GM23338 (cell line): ENCODE results near the gene EPB41L4A. TPM values are rescaled to one million over a fixed set of nuclear protein-coding genes. Genes with fewer than 3 reads are reported as not detected.

Experiments
- ATAC-seq: fragments of 200-7000 bp; cut with Tn5 transposase; 3 replicates; pipeline ENCODE4 v1.9.1; 2020
- DNase-seq: peaks from one replicate; pipeline ENCODE4 v3.0.0-alpha.2; 2015; ENCODE audit warnings: low spot score
- H2AFZ ChIP-seq: fragments of 200-600 bp; sonication (generic); 2 replicates; pipeline ENCODE4 v1.8.0; 2016; ENCODE audit warnings: antibody characterized with exemption, mild to moderate bottlenecking, moderate library complexity
- H3F3A ChIP-seq: fragments of 200-600 bp; sonication (generic); replicated peaks from 2 replicates; pipeline ENCODE4 v1.8.0; 2017; ENCODE audit warnings: antibody characterized with exemption, mixed run types, low read depth
- H3K27ac ChIP-seq: fragments of 200-600 bp; sonication (generic); 2 replicates; pipeline ENCODE4 v1.6.1; 2016; ENCODE audit warnings: low read depth
- H3K27me3 ChIP-seq: fragments of 200-600 bp; sonication (generic); 2 replicates; pipeline ENCODE4 v1.8.0; 2016; ENCODE audit warnings: mild to moderate bottlenecking, mixed run types, moderate library complexity; ENCODE audit not compliant: insufficient read depth
- H3K36me3 ChIP-seq: fragments of 200-600 bp; sonication (generic); 2 replicates; pipeline ENCODE4 v1.8.0; 2016; ENCODE audit warnings: mild to moderate bottlenecking; ENCODE audit not compliant: insufficient read depth
- H3K4me1 ChIP-seq: fragments of 200-600 bp; sonication (generic); 2 replicates; pipeline ENCODE4 v1.8.0; 2016; ENCODE audit warnings: mild to moderate bottlenecking, moderate library complexity; ENCODE audit not compliant: insufficient read depth
- H3K4me2 ChIP-seq: fragments of 200-600 bp; sonication (generic); 2 replicates; pipeline ENCODE4 v1.7.1; 2017; ENCODE audit warnings: mixed run types
- H3K4me3 ChIP-seq: fragments of 200-600 bp; sonication (generic); 2 replicates; pipeline ENCODE4 v1.6.1; 2016; ENCODE audit warnings: mixed run types
- H3K79me2 ChIP-seq: fragments of 200-600 bp; sonication (generic); replicated peaks from 2 replicates; pipeline ENCODE4 v1.8.0; 2017; ENCODE audit warnings: mild to moderate bottlenecking; ENCODE audit not compliant: insufficient read depth
- H3K9me2 ChIP-seq: fragments of 200-600 bp; sonication (generic); 2 replicates; pipeline ENCODE4 v1.8.0; 2017; ENCODE audit not compliant: insufficient read depth
- H4K20me1 ChIP-seq: fragments of 200-600 bp; sonication (generic); replicated peaks from 2 replicates; pipeline ENCODE4 v1.8.0; 2017; ENCODE audit warnings: mild to moderate bottlenecking; ENCODE audit not compliant: insufficient read depth
- H3K27ac Mint-ChIP-seq: 2 replicates; pipeline ENCODE4 v1.8.0; 2020; ENCODE audit warnings: inconsistent platforms, mild to moderate bottlenecking, moderate library complexity, mixed read lengths
- H3K27me3 Mint-ChIP-seq: 3 replicates; pipeline ENCODE4 v1.8.0; 2022; ENCODE audit warnings: low read depth, mild to moderate bottlenecking, moderate library complexity, mixed read lengths, inconsistent platforms; ENCODE audit not compliant: insufficient read depth, poor library complexity
- H3K36me3 Mint-ChIP-seq: 3 replicates; pipeline ENCODE4 v1.8.0; 2021; ENCODE audit warnings: low read depth, mild to moderate bottlenecking, inconsistent platforms, moderate library complexity, mixed read lengths
- H3K4me1 Mint-ChIP-seq: 3 replicates; pipeline ENCODE4 v1.8.0; 2020; ENCODE audit warnings: mild to moderate bottlenecking, inconsistent platforms, mixed read lengths
- H3K4me3 Mint-ChIP-seq: 3 replicates; pipeline ENCODE4 v1.8.0; 2021; ENCODE audit warnings: moderate library complexity, mild to moderate bottlenecking, inconsistent platforms, mixed read lengths
- H3K9me3 Mint-ChIP-seq: 3 replicates; pipeline ENCODE4 v1.8.0; 2020; ENCODE audit warnings: moderate library complexity, mild to moderate bottlenecking, inconsistent platforms, mixed read lengths
- CREB1 ChIP-seq: fragments of 250-450 bp; sonication (Bioruptor Pico); IDR thresholded peaks from 2 replicates; pipeline ENCODE4 v1.5.0; 2020; ENCODE audit warnings: low read depth, mild to moderate bottlenecking, moderate library complexity
- ETS1 ChIP-seq: IDR thresholded peaks from 2 replicates; pipeline ENCODE4 v1.6.1; 2016; ENCODE audit warnings: antibody characterized with exemption
- EZH2phosphoT487 ChIP-seq: fragments of 200-600 bp; sonication (generic); IDR thresholded peaks from one replicate; pipeline ENCODE4 v1.8.1; 2018; ENCODE audit warnings: antibody characterized with exemption; ENCODE audit not compliant: unreplicated experiment
- JUNB ChIP-seq: IDR thresholded peaks from one replicate; pipeline ENCODE4 v1.6.1; 2016; ENCODE audit warnings: antibody characterized with exemption; ENCODE audit not compliant: unreplicated experiment
- NANOG ChIP-seq: IDR thresholded peaks from 2 replicates; pipeline ENCODE4 v1.6.1; 2016; ENCODE audit warnings: antibody characterized with exemption, borderline replicate concordance
- POLR2AphosphoS5 ChIP-seq: IDR thresholded peaks from 2 replicates; pipeline ENCODE4 v1.6.1; 2016; ENCODE audit warnings: antibody characterized with exemption, low read depth
- REST ChIP-seq: IDR thresholded peaks from one replicate; pipeline ENCODE4 v1.6.1; 2018; ENCODE audit warnings: antibody characterized with exemption; ENCODE audit not compliant: unreplicated experiment
- STAT1 ChIP-seq: IDR thresholded peaks from one replicate; pipeline ENCODE4 v1.6.1; 2016; ENCODE audit warnings: antibody characterized with exemption; ENCODE audit not compliant: unreplicated experiment
- ZNF331 ChIP-seq: fragments of 250-450 bp; sonication (Bioruptor Pico); IDR thresholded peaks from 2 replicates; pipeline ENCODE4 v1.5.0; 2020; ENCODE audit warnings: low read depth, mild to moderate bottlenecking, moderate library complexity
- ZNF462 ChIP-seq: fragments of 250-450 bp; sonication (Bioruptor Pico); IDR thresholded peaks from 2 replicates; pipeline ENCODE4 v1.5.0; 2020; ENCODE audit warnings: mild to moderate bottlenecking, moderate library complexity
- polyA plus RNA-seq: library from polyadenylated mRNA; unstranded; fragments of >200 nt; fragmentation: Nextera tagmentation; extraction: Ambion mirVana; gene quantifications from 2 replicates; pipeline ENCODE4 v1.2.1, GENCODE V29; 2016
- total RNA-seq: library from RNA; depleted of rRNA; stranded (reverse); fragments of >200 nt; shearing (Covaris generic); gene quantifications from 2 replicates; pipeline ENCODE4 v1.2.3, GENCODE V29; 2014
- TF ChIP-seq, protein P1 (sequence below), 2 experiments: fragments of 200-600 bp in 1 of 2; sonication (generic) in 1 of 2; conservative IDR thresholded peaks; 2 replicates each; pipeline versions ENCODE4 v1.5.1 to v1.6.1; 2016 to 2017; ENCODE audit warnings: antibody characterized with exemption in 2 of 2, low read depth in 2 of 2, mild to moderate bottlenecking in 2 of 2, moderate library complexity in 1 of 2

Gene EPB41L4A
- total and polyA plus RNA-seq, 2 experiments from 2014 or later: 5.7 to 6.0 TPM

DNA sequence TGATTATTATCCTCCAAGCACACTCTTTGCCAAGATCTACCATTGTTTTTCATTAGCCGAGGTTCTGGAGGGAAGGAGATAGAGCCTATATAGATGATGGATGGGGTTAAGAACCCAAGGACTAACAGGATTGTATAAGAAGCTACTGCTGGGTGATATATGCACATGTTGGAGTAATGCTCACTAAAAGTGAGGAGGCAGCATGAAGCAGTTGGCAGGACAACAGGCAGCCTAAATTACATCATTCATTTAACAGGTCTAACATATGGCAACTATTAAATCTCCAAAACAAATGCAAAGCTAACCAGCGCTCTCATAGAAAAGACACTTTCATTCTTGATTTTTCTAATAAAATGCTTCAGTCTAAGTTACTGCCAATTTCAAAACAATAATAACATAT, 293.2 kb downstream of the EPB41L4A start:
- Histone ChIP-seq H3K4me2 (no peak overlapping the region), H3K27ac (no peak overlapping the region), H3K27me3 (no peaks in the 10 kb centered on the region), H3K4me3 (no peak overlapping the region), H3K36me3 (no peaks in the 10 kb centered on the region), H3K79me2 (no peaks in the 10 kb centered on the region), H3K4me1 (no peaks in the 10 kb centered on the region), H2AFZ (no peak overlapping the region), H4K20me1 (no peaks in the 10 kb centered on the region), H3K9me2 (peaks cover 4% of the 10 kb centered on the region; the same call in 1 of the 2 replicates), H3F3A (no peaks in the 10 kb centered on the region)
- DNase-seq (no peak), ATAC-seq (no peak)
- no peak overlapping the region for H3K4me3 Mint-ChIP-seq
- TF ChIP-seq, protein P1, sequence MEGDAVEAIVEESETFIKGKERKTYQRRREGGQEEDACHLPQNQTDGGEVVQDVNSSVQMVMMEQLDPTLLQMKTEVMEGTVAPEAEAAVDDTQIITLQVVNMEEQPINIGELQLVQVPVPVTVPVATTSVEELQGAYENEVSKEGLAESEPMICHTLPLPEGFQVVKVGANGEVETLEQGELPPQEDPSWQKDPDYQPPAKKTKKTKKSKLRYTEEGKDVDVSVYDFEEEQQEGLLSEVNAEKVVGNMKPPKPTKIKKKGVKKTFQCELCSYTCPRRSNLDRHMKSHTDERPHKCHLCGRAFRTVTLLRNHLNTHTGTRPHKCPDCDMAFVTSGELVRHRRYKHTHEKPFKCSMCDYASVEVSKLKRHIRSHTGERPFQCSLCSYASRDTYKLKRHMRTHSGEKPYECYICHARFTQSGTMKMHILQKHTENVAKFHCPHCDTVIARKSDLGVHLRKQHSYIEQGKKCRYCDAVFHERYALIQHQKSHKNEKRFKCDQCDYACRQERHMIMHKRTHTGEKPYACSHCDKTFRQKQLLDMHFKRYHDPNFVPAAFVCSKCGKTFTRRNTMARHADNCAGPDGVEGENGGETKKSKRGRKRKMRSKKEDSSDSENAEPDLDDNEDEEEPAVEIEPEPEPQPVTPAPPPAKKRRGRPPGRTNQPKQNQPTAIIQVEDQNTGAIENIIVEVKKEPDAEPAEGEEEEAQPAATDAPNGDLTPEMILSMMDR (conservative IDR thresholded peaks at IDR 0.05; ENCODE audit: low read depth in 2 of 2): no peak
- TF ChIP-seq CREB1 (CRISPR knock-in tag) (no peak), ZNF331 (CRISPR knock-in tag) (no peak), JUNB (no peak), POLR2AphosphoS5 (no peak), ZNF462 (CRISPR knock-in tag) (no peak), STAT1 (no peak), REST (no peak), NANOG (no peak), ETS1 (no peak), EZH2phosphoT487 (no peak)
- H3K27ac Mint-ChIP-seq: no peak overlapping the region
- no peaks in the 10 kb centered on the region for H3K36me3 Mint-ChIP-seq
- no peaks in the 10 kb centered on the region for H3K9me3 Mint-ChIP-seq
- H3K27me3 Mint-ChIP-seq: peaks cover 2% of the 10 kb centered on the region
- no peaks in the 10 kb centered on the region; the same call in 2 of the 3 replicates for H3K4me1 Mint-ChIP-seq
